Osteocyte (in vitro differentiated cells): ENCODE results near the gene MAF. TPM values are rescaled to one million over a fixed set of nuclear protein-coding genes. Genes with fewer than 3 reads are reported as not detected.

Experiments
- DNase-seq: peaks from one replicate; pipeline ENCODE4 v3.0.0; 2021; ENCODE audit warnings: mixed read lengths; ENCODE audit not compliant: unreplicated experiment; ENCODE audit errors: extremely low spot score
- H3K27ac Mint-ChIP-seq: one replicate; pipeline ENCODE4 v1.8.0; 2021; ENCODE audit warnings: mild to moderate bottlenecking, mixed read lengths; ENCODE audit not compliant: unreplicated experiment
- H3K27me3 Mint-ChIP-seq: one replicate; pipeline ENCODE4 v1.8.0; 2021; ENCODE audit warnings: mixed read lengths; ENCODE audit not compliant: unreplicated experiment
- H3K36me3 Mint-ChIP-seq: one replicate; pipeline ENCODE4 v1.8.0; 2021; ENCODE audit warnings: mixed read lengths; ENCODE audit not compliant: unreplicated experiment
- H3K4me1 Mint-ChIP-seq: one replicate; pipeline ENCODE4 v1.8.0; 2021; ENCODE audit warnings: mixed read lengths; ENCODE audit not compliant: unreplicated experiment
- H3K4me3 Mint-ChIP-seq: one replicate; pipeline ENCODE4 v1.8.0; 2021; ENCODE audit warnings: mild to moderate bottlenecking, moderate library complexity, mixed read lengths; ENCODE audit not compliant: unreplicated experiment
- H3K9me3 Mint-ChIP-seq: one replicate; pipeline ENCODE4 v1.8.0; 2021; ENCODE audit warnings: mixed read lengths; ENCODE audit not compliant: unreplicated experiment
- total RNA-seq: library from RNA; stranded (reverse); gene quantifications from 2 replicates; pipeline ENCODE4 v1.2.1, GENCODE V29; 2021
- TF ChIP-seq, protein P1 (sequence below): fragments of 200-600 bp; sonication (generic); IDR thresholded peaks from 2 replicates; pipeline ENCODE4 v1.5.0; 2021; ENCODE audit warnings: antibody characterized with exemption, mild to moderate bottlenecking, moderate library complexity

Gene MAF
- total RNA-seq, 1 donor from 2014 or later = 63.6 TPM

DNA sequence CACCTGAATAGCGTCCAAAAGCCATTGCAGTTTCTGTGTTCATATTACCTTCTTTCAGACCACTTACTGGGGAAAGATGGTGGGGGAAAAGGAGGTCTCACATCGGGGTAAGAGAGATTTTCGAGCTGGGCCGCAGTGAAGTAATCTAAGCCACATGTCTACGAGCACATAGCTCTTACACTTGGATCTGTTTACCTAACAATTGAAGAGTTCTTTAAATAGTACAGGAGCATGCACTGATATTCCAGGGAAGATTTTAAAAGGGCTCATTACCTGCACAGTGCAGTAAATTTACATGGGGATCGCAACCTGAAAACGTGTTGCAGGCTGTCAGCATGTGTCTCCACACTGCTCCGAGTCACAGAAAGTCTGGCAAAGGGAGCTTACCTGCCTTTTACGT is 12.6 kb downstream of the MAF start:
- no peak overlapping the region for H3K4me3 Mint-ChIP-seq
- peaks cover 3% of the 10 kb centered on the region for H3K36me3 Mint-ChIP-seq
- H3K27ac Mint-ChIP-seq = no peak overlapping the region
- no peaks in the 10 kb centered on the region for H3K9me3 Mint-ChIP-seq
- TF ChIP-seq, protein P1, sequence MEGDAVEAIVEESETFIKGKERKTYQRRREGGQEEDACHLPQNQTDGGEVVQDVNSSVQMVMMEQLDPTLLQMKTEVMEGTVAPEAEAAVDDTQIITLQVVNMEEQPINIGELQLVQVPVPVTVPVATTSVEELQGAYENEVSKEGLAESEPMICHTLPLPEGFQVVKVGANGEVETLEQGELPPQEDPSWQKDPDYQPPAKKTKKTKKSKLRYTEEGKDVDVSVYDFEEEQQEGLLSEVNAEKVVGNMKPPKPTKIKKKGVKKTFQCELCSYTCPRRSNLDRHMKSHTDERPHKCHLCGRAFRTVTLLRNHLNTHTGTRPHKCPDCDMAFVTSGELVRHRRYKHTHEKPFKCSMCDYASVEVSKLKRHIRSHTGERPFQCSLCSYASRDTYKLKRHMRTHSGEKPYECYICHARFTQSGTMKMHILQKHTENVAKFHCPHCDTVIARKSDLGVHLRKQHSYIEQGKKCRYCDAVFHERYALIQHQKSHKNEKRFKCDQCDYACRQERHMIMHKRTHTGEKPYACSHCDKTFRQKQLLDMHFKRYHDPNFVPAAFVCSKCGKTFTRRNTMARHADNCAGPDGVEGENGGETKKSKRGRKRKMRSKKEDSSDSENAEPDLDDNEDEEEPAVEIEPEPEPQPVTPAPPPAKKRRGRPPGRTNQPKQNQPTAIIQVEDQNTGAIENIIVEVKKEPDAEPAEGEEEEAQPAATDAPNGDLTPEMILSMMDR = no peak
- H3K4me1 Mint-ChIP-seq = peaks cover 4% of the 10 kb centered on the region
- H3K27me3 Mint-ChIP-seq = peaks cover 2% of the 10 kb centered on the region
- DNase-seq = no peak

DNA sequence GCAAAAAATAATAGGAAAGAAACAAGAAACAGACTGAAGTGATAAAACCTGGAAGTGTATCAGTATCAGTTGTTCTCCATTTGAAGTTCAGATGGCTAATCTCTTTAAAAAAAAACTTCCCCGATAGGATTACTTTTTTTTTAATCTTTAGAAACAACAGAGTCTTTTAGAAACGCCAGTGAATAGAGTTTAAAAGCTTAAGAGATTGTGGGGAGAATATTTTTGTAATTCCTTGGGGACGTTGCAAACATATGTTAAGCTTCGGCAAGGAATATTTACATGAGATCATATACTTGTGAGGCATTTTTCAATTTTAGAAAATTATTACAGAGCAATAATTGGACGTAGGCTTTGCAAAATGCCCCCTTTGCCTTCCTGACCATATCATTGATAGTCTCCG is 13.2 kb downstream of the MAF start:
- no peaks in the 10 kb centered on the region for H3K4me1 Mint-ChIP-seq
- no peak overlapping the region for H3K4me3 Mint-ChIP-seq
- H3K27ac Mint-ChIP-seq = no peak overlapping the region
- no peaks in the 10 kb centered on the region for H3K9me3 Mint-ChIP-seq
- peaks cover 2% of the 10 kb centered on the region for H3K27me3 Mint-ChIP-seq
- TF ChIP-seq, protein P1 = no peak
- no peak for DNase-seq
- no peaks in the 10 kb centered on the region for H3K36me3 Mint-ChIP-seq

DNA sequence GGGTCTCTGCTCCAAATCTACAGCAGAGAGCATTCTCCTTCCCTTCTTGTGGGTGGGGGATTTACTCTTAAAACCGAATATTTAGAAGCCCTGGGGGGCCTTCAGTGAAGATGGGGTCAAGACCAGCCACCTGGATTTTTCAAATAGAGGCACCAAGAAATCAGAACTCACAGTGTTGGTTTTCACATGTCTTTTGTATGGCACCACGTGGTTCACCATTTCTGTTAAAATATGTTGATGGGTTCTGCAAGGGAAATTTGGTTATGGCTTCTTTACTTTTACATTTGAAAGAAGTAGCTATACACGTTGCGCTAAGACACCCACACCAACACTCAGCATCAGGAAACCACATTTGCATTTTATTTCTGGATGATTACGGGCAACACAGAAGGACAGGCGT is 17.7 kb downstream of the MAF start:
- no peaks in the 10 kb centered on the region for H3K9me3 Mint-ChIP-seq
- peaks cover 2% of the 10 kb centered on the region for H3K27me3 Mint-ChIP-seq
- H3K27ac Mint-ChIP-seq = no peak overlapping the region
- H3K4me1 Mint-ChIP-seq = peaks cover 20% of the 10 kb centered on the region
- no peaks in the 10 kb centered on the region for H3K36me3 Mint-ChIP-seq
- TF ChIP-seq, protein P1 = no peak
- no peak overlapping the region for H3K4me3 Mint-ChIP-seq
- DNase-seq = no peak

DNA sequence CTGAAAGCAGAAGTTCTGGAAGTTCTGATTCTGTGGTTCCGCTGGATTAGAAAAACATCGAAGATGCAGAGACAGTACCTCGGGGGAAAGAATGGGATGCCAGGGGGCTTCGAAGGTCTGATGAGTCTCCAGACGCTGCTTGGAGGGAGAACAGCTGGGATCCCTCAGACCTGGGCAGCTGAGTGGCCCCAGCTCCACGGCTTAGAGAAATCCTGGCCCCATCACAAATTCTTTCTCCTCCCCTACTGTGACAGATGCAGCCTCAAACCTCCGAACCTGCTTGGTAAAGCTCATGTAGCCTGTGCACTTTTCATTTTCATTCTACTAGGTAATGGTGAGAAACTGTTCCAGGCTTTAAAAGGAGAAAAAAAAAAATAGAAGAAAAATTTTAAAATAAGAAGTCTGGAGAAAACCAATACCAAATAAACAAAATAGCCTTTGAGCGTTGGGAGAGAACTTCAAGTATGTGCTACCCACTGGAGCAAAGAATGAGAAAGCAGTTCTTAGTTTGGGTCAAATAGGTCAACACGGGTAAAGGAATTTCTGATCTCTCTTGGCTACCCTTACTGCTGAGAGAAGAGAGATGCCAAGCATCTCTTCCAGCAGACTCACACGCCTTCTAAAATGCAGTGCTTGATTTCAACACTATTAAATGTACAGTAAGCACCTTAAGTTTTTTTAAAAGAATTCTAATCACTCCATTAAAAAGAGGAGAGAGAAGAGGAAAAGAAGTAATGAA is 19.9 kb downstream of the MAF start:
- TF ChIP-seq, protein P1 = no peak
- Mint-ChIP-seq H3K4me1 (peaks cover 20% of the 10 kb centered on the region), H3K27me3 (no peaks in the 10 kb centered on the region), H3K9me3 (no peaks in the 10 kb centered on the region), H3K27ac (no peak overlapping the region), H3K36me3 (no peaks in the 10 kb centered on the region), H3K4me3 (no peak overlapping the region)
- DNase-seq = no peak

DNA sequence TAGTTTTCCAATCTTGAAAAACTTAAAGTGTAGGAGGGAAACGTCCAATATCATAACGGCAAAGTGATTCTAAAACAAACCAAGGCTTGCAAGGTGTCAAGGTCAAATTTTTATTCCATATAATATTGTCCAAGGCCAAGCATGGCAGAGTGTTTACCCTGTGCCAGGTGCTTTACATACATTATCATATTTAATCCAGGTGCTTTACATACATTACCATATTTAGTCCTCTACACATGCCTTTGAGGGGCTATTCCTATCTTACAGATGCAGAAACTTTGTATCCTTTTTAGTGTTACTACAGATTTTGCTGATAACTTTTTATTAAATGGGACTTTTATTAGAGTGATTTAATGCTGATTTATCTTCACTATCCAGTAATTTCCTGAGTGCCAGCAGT is 23.9 kb downstream of the MAF start:
- H3K27me3 Mint-ChIP-seq = peaks cover 7% of the 10 kb centered on the region
- TF ChIP-seq, protein P1 = no peak
- DNase-seq = no peak
- no peaks in the 10 kb centered on the region for H3K36me3 Mint-ChIP-seq
- no peaks in the 10 kb centered on the region for H3K9me3 Mint-ChIP-seq
- peaks cover 32% of the 10 kb centered on the region for H3K4me1 Mint-ChIP-seq
- no peak overlapping the region for H3K4me3 Mint-ChIP-seq
- no peak overlapping the region for H3K27ac Mint-ChIP-seq
